ENCODE data around the gene CCDC102B.
"Not testable (repeated sequence)": the region's sequence is repeated elsewhere in the genome, so short reads cannot be mapped to it uniquely, and the experiment has no call there.

CCDC102B gene

DNA sequence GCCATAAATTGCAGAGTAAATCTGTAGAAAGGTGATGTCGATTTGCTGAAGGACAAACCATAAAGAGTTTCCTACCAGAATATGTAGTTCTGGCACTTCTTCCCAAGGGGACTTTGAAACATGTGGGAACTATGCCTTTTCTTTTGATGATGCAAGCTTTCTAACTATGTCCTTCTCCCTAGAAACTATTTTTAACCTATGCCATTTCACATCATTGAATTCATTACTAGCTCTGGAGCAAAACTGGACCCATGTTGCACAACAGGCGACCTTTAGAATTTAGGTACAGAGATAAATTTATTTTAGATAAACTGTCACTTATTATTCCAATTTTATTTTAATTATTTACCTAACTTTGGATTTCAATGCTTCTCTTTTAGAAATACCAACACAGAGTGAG is 186.5 kb downstream of the CCDC102B start:
- no peak for DNase-seq

- DNase-seq, result no peak
These were observed 187.4 kb downstream of the CCDC102B start for GRCh38 chr18:68985172-68985820.

DNA sequence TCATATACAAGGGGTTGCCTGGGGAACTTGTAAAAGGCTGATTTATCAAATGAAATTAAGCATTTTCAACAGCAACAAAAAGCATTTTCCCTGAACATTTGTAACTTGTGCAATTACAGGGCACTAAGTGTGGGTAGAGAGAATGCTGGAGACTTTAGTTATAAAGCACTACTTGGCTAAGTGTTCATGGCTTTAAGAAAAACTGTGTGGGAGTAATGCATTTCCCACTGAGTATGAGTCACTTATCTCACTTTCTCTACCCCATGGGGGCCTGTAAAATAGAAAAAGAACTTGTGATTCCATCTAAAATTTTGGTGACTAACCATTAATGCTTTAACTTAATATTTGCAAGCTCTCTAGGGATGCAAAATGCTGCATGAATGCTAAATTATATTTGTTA is 193.4 kb downstream of the CCDC102B start:
- DNase-seq, result peak; percentile 7 to 49 (median 14)

- no peak for DNase-seq
These were observed 195.0 kb downstream of the CCDC102B start for GRCh38 chr18:68992719-68993482.

- no peak for DNase-seq
These were observed 197.8 kb downstream of the CCDC102B start for GRCh38 chr18:68995675-68996074.

GRCh38 chr18:68997845-68998244 is 200.0 kb downstream of the CCDC102B start:
- DNase-seq, result no peak

- DNase-seq, result peak in 1 of 3 donors; percentile 1
These were observed 202.5 kb downstream of the CCDC102B start for GRCh38 chr18:69000366-69000765.

GRCh38 chr18:69002233-69002632 is 204.4 kb downstream of the CCDC102B start:
- no peak for DNase-seq

DNA sequence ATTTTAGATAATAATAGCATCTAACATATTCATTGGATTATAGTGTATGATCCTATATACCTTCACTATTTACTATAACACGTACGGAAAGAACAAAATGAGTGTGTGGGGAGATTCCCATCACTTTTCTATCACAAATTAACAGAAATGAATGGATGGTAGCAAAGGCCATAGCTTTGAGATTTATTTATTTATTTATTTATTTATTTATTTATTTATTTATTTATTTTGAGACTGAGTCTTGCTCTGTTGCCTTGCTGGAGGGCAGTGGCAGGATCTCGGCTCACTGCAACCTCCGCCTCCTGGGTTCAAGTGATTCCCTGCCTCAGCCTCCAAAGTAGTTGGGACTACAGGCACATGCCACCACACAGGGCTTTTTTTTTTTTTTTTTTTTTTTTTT is 208.3 kb downstream of the CCDC102B start:
- DNase-seq, result not testable (repeated sequence)

GRCh38 chr18:69008538-69008937 is 210.7 kb downstream of the CCDC102B start:
- DNase-seq, result no peak

DNA sequence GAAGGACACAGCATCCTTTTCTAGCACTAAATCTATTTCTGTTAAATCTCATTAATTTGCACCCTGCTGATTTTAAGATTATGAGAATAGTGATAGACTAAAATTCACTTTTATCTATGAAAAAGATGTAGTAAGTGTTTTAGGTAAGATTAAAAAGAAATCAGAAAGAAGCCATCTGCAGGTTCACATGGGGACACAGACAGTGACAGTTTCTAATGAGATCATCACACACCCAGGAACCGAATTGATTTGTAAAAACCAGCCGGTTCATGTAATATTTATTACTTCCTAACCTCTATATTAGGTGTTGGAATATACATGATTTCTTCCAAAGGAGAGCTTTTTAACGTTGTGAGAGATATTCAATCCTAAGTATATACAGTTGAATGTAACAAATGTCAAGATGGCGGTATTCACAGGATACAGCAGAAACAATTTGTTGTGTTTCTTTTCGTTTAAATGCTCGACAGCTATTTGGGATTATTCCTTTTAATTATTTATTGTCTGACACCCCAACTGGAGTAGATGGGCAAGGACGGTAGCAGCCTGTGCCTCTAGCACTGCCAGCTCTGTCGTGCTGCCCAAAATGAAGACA is 223.4 kb downstream of the CCDC102B start:
- no peak for DNase-seq

DNA sequence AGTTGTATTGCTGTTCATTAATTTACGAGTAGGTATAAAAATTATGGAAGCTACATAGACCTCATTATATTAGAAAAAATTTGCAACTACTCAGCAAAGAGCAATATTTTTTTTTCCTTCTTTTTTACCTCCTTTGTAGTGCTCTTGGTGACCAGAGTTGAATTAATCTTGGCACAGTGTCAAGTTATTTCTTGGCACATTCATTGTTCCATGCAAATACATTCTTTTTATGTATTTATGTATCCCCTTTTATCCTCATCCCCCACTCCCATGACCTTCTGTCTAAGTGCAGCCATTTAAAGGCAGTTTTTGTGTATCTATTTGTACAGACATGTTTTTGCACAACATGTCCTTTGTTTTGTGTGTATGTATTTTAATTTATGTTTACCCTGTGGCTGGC is 224.5 kb downstream of the CCDC102B start:
- DNase-seq, result no peak

GRCh38 chr18:69031571-69031970 is 233.7 kb downstream of the CCDC102B start:
- no peak for DNase-seq

GRCh38 chr18:69032009-69032408 is 234.1 kb downstream of the CCDC102B start:
- DNase-seq, result no peak

GRCh38 chr18:69035756-69036155 is 237.9 kb downstream of the CCDC102B start:
- DNase-seq, result no peak

- no peak for DNase-seq
These were observed 246.3 kb downstream of the CCDC102B start for GRCh38 chr18:69044215-69044614.

GRCh38 chr18:69064063-69064462 is 266.2 kb downstream of the CCDC102B start:
- no peak for DNase-seq

GRCh38 chr18:69067048-69067447 is 269.2 kb downstream of the CCDC102B start:
- no peak for DNase-seq

- DNase-seq, result no peak
These were observed 273.8 kb downstream of the CCDC102B start for GRCh38 chr18:69071680-69072079.

GRCh38 chr18:69081846-69082245 is 284.0 kb downstream of the CCDC102B start:
- no peak for DNase-seq

DNA sequence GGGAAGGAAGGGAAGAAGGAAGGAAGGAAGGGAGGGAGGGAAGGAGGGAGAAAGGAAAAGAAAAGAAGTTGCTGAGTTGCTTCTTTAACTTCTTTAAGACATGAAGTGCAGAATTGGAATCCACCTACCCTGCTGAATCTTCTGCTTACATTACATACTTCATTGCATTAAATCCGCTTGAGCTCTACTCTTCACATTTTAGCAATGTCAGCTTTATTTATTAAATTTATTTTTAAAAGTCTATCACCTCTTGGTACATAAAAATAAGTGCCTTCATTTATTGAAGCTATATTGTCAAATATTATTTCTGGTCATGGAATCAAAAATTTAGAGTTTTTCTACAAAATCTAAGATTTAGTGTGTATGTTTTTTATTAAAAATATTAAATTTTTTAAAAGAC is 284.6 kb downstream of the CCDC102B start:
- DNase-seq, result no peak

DNA sequence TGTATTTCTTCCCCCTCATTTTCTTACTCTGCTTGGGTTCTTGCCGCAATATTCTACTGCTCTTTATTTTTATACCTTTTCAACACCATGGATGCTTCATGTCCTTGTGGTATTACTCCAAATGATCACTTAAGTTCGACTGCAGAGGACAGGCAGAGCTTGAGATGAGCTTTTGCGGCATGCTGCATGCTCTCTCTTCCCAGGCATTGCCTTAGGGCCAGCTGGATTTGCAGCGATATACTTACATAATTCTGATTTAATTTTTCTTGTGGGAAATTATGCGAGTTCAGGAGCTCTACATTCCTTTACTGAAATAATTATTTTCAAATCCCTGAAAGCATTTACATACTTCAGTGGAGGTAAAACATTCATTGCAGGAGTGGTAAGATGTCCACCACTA is 288.1 kb downstream of the CCDC102B start:
- DNase-seq, result no peak

- no peak for DNase-seq
These were observed 291.1 kb downstream of the CCDC102B start for GRCh38 chr18:69088973-69089372.

GRCh38 chr18:69097349-69097748 is 299.5 kb downstream of the CCDC102B start:
- DNase-seq, result no peak

All from suppressor macrophage treated with lipopolysaccharide for 1 hour (primary cell).